T47D (cell line): ENCODE measurements around the gene NUDT19.
"Not testable (repeated sequence)": the region's sequence is repeated elsewhere in the genome, so short reads cannot be mapped to it uniquely, and the experiment has no call there.

Experiments used
- DNase-seq, 2 experiments: peaks; one replicate each; pipeline versions ENCODE4 v3.0.0 to v3.0.0-alpha.2; 2011 to 2012; ENCODE audit warnings: low read depth in 1 of 2, low spot score in 1 of 2
- JUND ChIP-seq: IDR thresholded peaks from 2 replicates; pipeline ENCODE4 v1.6.1; 2012; ENCODE audit warnings: low read depth
- in situ Hi-C: cut with HindIII; loops from 2 replicates; pipeline ENCODE4 v1.10.0; 2016; ENCODE audit warnings: low sequenced_read_pairs, low pct_unique_long_range_greater_than_20kb

NUDT19 gene

DNA sequence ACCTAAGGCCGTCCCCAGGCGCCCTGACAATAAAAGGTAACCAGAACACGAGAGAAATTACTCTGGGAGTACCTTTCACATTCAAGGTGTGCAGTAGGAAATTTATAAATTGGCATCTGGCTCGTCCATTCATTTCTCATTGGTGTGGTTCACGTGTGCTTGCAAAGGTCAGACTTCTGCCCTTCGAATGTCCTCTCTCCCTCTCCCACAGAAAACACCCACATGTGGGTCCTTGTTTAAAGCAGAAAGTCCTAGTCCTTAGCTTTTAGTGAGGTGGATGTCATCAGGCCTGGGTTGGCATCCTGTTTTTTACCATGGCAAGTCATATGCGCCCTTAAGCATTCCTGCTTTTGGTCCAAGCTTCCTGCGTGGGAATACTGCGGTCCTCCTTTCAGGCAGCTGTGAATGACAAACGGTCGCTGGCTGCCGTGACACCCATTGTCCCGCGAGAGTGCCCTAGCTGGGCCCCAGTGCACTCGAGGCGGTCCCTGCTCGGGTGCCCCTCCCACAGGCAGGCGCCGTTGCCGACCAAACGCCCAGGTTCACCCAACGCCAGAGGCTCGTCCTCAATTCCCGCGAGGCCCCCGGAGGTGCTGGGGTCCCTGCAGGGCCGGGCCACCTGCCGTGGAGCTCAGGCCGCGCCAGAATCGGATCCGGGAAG lies at the start of gene NUDT19:
Gene NUDT19, plus strand, starts transcription at position 531 of the 661 bp plus-strand sequence. CDS start 140 bp downstream, outside the sequence.
- in situ Hi-C loops = no loop called here
- peak; percentile 61 to 89 for DNase-seq
- no peak for TF ChIP-seq JUND

DNA sequence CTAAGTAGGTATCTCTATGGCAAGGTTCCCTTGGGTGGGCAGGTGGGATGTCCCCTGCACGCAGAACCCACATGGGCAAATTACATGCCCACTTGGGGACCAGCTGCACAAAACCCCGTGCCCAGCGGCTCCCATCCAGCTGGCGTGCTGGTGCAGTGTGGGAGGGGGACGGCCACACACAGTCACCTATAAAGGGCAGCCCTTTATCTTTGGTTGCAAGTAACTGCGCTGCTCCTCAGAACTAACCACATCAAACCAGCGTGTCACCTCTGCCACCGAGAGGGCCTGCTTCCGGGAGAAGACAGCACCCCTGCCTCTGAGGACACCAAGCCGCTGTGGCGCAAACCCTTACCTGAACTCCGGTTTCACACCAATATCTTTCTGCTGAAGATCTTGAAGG lies 48.9 kb upstream of the NUDT19 start:
- in situ Hi-C loops = no loop called here
- TF ChIP-seq JUND = no peak
- no peak for DNase-seq

DNA sequence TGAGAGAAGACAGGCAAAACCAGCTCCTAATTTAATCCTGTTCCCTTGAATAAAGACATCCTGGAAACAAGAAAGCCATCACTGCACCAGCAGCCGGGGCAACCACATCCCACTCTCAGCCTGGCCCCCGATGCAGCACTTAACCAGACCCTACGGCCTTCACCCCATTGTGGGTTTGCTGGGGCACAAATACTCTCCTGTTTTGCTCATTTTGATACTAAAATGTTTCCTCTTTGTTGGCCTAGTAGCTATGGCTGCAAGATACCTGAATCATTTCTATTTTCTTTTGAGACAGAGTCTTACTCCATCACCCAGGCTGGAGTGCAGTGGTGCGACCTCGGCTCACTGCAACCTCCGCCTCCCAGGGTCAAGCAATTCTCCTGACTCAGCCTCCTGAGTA lies 45.1 kb upstream of the NUDT19 start:
- DNase-seq = no peak
- in situ Hi-C loops = no loop called here
- no peak for TF ChIP-seq JUND

DNA sequence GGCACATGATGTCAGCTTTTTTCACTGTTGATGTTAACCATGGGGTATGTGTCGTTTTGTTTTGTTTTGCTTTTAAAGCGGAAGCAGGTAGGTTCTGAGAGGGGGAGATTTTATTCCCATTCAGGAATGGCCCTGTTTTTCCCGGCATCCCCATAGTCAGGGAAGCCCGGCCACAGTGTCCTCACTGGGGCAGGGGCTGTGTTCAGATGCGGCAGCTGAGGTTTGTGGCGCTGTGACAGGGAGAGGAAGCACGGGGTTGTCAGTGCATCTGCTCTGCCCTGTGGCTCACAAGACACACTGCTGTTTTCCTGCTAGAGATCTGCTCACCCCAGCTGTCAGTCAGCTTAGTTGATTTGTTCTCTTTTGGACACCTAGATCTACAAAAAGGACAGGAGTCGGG lies 44.3 kb upstream of the NUDT19 start:
- no peak for TF ChIP-seq JUND
- DNase-seq = no peak
- in situ Hi-C loops = no loop called here

DNA sequence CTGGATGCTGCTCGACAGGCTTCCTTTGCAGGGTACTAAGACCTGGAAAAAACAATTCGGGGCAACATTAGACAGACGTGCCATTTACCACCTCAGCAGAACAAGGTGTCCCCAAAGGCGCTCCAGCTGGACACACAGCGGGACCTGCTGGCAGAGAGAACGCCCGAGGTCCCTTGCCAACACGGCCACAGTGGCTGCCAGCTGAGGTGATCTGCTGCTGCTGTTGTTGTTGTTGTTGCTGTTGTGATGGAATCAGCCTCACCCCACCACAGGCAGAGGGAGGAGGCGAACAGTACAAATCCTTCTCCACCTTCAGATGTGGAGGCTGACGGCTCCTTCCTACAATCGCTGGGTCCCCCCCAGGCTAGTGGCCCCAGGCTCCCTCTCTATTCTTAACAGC lies 41.9 kb upstream of the NUDT19 start:
- no peak for TF ChIP-seq JUND
- in situ Hi-C loops = no loop called here

DNA sequence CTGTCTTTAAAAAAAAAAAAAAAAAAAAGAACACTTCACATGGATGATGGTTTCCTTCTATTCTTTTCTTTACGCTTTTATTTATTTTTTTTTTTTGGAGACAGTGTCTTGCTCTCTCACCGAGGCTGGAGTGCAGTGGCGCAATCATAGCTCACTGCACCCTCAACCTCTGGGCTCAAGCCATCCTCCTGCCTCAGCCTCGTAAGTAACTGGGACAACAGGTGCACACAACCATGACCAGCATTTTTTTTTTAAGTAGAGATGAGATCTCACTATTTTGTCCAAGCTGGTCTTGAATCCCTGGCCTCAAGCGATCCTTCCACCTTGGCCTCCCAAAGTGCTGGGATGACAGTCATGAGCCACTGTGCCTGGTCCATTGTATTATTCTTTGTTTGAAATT lies 41.0 kb upstream of the NUDT19 start:
- no peak for TF ChIP-seq JUND
- DNase-seq = no peak
- in situ Hi-C loops = no loop called here

More for the DNA sequence above, 41.9 kb upstream of the NUDT19 start:
- no peak for DNase-seq

DNA sequence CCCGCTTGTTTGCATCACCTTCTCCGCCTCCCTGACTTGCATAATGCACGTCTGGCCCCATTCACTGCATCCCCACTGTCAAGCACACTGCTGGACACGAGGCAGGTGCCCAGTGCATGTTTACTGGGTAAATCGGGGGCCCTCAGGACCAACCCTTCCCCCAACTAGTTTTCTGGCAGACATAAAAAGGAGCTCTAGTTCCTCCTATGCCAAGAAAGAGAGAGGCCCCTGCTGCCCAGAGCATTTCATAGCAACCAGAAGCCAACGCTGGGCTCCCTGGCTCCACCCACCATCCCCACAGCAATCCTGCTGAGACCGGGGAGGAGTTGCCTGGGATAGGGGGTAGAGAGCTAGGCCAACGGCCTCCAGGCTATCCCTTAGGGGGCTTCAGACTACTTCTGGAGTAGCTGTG lies 39.9 kb upstream of the NUDT19 start:
- peak; percentile 29 to 57 for DNase-seq
- in situ Hi-C loops = no loop called here
- no peak for TF ChIP-seq JUND

DNA sequence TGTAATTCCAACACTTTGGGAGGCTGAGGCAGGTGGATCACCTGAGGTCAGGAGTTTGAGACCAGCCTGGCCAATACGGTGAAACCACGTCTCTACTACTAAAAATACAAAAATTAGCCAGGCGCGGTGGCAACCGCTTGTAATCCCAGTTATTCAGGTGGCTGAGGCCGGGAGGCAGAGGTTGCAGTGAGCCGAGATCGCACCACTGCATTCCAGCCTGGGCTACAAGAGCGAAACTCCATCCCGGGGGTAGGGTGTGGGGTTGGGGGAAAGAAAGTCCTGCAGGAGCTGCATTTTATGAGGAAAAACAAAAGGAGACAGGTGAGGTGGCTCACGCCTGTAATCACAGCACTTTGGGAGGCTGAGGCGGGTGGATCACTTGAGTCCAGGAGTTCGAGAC lies 39.3 kb upstream of the NUDT19 start:
- in situ Hi-C loops, DNase-seq: not testable (repeated sequence)

DNA sequence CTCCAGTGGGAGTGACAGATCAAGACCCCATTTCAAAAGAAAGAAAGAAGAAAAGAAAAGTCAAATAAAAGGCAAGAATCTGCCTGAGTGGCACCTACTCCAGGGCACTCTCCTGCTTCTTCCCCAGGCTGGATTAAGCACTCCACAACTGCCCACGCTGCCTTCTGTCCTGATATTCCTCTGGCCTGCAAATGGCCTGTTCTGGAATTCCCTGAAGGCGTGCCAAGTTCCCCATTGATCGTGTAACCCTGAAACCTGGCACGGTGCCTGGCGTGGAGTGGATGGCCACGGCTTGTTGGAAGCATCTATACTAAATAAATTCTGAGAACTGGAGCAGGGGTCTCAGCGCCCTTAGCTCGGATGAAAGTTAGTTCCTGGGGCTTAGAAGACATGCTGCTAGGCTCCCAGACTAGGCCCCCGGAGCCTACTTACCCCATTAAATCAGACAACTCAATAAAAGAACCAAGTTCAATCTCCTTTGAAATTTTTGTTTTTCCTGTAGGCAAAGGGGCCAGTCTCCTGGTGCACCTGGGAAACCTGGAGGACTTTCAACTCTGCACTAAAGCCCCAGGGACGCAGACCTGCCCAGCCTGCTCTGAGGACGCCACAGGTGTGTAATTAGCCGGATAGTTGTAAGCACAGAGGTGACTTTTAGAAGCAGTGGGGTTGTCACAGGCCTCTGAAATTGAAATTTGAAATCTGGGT lies 38.6 kb upstream of the NUDT19 start:
- no peak for TF ChIP-seq JUND
- in situ Hi-C loops = no loop called here
- DNase-seq = peak in 1 of 2 experiments; percentile 68

DNA sequence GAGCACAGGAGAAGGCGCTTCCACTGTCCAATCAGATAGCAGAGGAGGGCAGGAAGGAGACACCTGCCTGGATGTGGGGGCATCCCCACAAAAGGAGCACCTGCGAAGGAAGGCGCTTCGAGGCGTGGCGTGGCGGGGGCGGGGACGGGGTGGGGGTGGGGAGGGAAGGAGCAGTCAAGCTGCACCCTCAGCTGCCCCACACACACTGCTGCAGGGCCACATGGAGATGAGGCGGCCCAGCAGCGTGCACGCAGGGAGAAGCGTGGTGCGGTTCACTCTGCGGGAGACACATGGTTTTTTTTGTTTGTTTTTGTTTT lies 38.1 kb upstream of the NUDT19 start:
- DNase-seq = peak in 1 of 2 experiments; percentile 66
- no peak for TF ChIP-seq JUND
- in situ Hi-C loops = no loop called here

DNA sequence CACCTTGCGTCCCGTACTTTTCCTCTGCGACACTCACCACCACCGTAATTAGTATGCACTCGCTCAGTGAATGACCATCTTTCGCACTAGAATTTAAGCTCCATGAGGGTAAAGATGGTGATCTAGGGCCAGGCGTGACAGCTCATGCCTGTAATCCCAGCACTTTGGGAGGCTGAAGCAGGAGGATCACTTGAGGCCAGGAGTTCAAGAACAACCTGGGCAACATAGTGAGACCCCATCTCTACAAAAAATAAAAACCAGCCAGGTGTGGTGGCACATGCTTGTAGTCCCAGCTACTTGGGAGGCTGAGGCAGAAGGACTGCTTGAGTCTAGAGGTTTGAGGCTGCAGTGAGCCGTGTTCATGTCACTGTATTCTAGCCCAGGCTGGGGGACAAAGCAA lies 35.2 kb upstream of the NUDT19 start:
- in situ Hi-C loops, DNase-seq: not testable (repeated sequence)

DNA sequence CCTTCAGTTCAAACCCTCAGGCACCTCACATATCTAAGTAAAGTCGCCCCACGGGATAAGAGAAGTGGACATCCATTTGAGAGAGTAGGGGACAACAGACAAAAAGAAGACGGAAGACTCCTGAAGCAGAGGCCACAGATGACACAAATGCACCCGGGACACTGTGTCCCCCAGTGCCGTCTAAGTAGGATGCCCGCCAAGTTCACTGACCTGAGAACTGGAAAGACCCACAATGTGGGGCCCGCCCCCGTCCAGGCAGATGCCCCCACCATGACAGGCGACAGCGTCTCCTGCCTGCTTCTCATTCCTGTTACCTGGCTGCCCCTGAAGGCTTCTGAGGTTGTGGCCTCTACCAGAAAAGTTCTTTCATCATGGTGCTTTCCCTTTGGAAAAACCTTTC lies 33.5 kb upstream of the NUDT19 start:
- in situ Hi-C loops = no loop called here
- DNase-seq = no peak
- no peak for TF ChIP-seq JUND

DNA sequence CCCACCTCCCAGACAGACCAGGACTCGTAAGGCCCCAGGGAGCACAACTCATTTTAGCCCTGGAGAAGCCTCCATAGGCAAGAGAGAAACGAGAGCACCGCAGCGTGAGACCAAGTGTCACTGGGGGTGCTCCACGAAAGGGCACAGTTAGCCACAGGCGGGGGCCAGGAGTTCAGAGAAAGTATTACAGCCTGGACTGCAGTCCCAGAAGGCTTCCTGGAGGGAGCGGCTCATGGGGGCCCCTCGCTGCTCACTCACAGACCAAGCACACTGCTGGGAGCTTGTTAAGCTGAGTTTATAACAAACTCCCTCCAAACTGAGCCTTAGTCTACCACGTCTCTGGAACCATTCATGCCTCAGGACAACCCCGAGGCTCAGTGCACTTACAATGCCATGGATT lies 33.1 kb upstream of the NUDT19 start:
- in situ Hi-C loops = no loop called here
- no peak for DNase-seq
- TF ChIP-seq JUND = no peak

DNA sequence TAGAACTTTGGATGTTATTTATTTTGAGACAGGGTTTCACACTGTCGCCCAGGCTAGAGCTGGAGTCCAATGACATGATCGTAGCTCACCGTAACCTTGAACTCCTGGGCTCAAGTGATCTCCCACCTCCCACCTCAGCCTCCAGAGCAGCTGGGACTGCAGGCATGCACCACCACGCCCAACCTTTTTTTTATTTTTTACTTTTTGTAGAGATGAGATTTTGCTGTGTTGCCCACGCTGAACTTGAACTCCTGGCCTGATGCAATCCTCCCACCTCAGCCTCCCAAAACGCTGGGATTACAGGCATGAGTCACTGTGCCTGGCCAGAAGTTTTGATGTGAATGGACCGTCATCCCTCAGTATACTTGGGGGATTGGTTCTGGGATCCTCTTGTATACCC lies 30.3 kb upstream of the NUDT19 start:
- in situ Hi-C loops = no loop called here
- DNase-seq = no peak
- no peak for TF ChIP-seq JUND
